22Rv1 (cell line): Measurements from ENCODE around the gene C3orf22.

Source experiments
- H3K27ac ChIP-seq: fragments of 450-650 bp; 2 replicates; pipeline ENCODE4 v1.5.1; 2017
- ZFX ChIP-seq: fragments of 450-650 bp; IDR thresholded peaks from 2 replicates; pipeline ENCODE4 v1.6.1; 2017; ENCODE audit warnings: antibody characterized with exemption, borderline replicate concordance
- TF ChIP-seq, protein P1 (sequence below): fragments of 450-650 bp; IDR thresholded peaks from 2 replicates; pipeline ENCODE4 v1.5.1; 2017; ENCODE audit warnings: mild to moderate bottlenecking

Gene C3orf22

DNA sequence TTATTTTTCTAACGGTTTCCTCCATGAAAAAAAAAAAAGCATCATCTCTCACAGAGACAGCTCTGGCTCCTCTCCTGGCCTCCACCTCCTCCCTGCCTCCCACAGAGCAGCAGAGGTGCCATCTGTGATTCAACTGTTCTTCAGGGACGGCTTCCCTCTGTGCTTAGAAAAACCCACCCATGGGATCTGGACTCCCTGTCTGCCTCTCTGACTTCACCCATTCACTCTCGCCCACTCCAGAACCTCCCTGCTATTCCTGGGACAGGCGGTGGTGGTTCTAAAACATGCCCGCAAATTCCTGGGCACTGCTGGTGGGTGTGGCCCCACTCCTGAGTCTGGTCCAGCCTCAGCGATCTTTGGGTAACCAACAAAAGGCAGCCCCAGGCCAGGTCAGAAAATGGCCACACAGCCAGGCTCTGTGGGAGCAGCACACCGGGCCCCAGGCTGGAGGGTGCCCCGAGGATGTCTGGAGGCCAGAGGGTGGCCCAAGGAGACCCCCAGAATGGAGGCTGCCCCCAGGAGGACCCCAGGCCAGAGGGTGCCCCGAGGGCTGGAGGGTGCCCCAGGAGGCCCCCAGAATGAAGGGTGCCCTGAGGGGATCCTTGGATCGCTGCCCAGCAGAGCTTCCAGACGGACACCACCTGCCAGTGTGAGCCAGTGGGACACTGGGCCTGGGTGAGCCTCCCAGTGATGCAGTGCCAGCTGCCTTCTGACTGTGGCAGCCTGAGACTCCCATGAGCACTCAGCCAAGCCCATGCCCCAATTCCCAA lies 37.4 kb downstream of the C3orf22 start:
- TF ChIP-seq ZFX, result no peak
- TF ChIP-seq, protein P1, sequence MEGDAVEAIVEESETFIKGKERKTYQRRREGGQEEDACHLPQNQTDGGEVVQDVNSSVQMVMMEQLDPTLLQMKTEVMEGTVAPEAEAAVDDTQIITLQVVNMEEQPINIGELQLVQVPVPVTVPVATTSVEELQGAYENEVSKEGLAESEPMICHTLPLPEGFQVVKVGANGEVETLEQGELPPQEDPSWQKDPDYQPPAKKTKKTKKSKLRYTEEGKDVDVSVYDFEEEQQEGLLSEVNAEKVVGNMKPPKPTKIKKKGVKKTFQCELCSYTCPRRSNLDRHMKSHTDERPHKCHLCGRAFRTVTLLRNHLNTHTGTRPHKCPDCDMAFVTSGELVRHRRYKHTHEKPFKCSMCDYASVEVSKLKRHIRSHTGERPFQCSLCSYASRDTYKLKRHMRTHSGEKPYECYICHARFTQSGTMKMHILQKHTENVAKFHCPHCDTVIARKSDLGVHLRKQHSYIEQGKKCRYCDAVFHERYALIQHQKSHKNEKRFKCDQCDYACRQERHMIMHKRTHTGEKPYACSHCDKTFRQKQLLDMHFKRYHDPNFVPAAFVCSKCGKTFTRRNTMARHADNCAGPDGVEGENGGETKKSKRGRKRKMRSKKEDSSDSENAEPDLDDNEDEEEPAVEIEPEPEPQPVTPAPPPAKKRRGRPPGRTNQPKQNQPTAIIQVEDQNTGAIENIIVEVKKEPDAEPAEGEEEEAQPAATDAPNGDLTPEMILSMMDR, result no peak

DNA sequence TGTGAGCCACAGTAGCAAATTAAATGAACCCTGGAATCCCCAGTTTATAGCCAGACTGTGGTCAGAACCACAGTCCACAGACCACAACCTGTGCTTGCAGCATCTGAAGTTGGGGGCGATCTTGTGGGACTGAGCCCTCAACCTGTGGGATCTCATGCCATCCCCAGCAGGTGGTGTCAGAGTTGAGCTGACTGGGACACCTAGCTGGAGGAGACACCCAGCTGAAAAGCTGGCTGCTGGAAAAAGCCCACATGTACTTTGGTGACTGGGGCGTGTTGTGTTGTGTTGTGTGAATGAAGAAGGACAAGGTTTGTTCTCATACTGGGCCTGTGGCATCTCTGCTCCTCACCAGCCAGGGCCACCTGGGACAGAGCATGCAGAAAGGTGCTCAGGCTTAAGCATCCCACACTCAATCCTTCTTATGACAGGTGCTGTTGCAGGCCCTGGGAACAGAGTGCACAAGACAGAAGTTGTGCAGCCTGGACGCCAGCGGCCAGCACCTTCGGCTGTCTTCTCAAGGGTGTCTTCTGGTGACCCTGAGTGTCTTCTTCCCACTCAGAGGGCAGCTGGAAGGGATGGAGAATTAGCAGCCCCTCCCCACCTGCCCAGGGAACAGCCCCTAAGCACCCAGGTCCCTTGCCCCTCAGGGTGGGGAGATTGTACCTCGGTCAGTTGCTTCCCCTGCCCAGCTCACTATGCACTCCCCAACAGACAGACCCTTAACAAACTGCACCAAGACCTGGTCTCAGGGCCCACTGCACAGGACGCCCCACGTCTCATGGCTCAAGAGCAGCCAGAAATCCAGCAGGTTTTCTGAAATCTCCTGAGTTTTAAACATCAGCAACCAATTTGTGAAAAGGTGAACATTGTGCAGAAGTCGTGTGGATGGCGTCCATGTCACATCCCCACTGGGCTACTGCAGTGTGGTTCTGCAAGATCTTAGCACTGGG lies 39.0 kb downstream of the C3orf22 start:
- TF ChIP-seq, protein P1, result no peak
- no peak for TF ChIP-seq ZFX
- H3K27ac ChIP-seq, result no peak overlapping the region

More for the DNA sequence above, 37.4 kb downstream of the C3orf22 start:
- no peak overlapping the region for H3K27ac ChIP-seq

DNA sequence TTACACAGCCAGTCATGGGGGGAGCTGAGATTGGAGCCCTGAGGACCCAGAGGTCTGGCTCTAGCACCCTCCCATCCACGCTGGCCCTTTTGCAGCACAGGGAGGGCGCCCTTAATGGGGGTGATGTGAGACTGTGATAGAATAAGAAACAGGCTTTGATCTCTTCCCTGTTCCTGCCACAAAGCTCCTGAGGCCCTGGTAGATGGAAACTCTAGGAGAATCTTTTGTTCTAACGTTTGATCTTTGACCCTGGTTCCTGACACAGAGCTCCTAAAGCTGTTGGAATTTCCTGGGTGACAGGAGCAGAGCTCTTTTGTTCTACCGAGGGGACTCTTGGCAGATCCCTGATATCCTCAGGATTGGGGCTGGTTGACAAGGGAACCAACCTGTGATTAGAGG lies 40.0 kb downstream of the C3orf22 start:
- no peak for TF ChIP-seq ZFX
- TF ChIP-seq, protein P1, result no peak
- H3K27ac ChIP-seq, result no peak overlapping the region

DNA sequence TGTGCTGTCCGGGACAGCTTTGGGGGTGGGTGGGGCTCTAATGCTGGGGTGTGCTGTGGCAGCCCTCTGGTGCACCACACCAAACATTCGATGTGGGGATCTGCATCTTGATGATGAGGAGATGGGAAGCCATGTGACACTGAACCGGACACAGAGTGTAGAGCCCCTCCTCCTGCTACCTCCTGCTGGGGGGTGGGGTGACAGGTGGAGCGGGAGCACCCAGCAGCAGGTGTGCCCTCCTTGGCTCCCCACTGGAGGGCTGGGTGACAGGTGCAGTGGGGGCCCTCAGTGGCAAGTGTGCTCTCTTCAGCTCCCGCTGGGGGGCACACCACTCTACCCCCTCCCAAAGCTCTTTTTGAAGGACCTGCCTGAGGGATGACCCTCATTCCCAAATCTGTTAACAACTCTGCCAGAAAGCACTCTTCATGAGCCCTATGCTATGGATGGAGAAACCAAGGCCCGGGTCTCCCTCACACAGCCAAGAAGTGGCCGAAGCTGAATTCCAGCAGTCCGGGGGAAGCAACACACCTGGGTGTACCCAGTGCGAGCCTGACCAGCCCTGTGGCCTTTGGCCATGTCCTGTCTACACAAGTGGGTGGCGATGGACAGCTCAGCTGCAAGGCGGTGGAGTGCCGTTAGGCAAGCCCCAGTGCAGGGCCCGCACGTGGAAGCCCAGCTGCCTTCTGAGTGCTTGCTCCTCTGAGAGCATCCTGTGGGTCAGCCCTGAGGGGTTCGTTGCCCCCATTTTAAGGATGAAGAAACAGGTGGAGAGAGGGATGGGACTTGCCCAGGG lies 40.5 kb downstream of the C3orf22 start:
- TF ChIP-seq, protein P1, result no peak
- no peak for TF ChIP-seq ZFX

DNA sequence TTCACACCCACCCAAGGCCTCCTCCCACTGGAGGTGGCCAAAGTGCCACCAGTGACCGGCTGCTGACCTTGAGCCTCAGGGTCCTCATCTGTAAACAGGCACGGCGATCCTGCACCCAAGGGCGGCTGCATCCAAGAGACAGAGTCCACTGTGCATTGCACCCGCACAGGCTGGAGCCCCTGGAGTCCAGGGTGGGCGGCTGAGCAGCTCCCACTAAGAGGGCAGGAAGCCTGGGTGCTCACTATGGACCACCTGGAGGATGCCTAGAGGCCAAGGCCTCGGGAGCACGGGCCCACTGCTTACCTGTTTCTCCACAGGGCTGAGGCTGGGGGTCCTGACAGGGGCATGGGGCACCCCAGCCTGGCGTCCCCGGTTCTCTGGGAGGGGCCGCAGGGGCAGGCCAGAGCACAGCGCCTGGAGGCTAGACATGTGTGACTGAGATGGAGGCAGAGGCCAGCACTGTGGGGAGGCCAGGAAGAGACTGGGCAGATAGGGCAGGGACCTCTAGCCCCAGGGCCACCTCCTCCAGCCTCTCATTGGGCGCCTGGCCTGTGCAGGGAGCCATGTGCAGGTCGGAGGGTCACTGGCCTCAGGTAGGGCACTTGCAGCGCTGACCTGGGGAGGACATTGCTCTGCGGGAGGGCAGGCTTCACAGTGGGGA lies 41.3 kb downstream of the C3orf22 start, which contains the start of gene UROC1:
TSS of gene UROC1 (minus strand) at position 483 of the 661 bp plus-strand sequence. CDS start at position 429, 54 bp downstream.
- no peak within 1 kb of the TSS for H3K27ac ChIP-seq
- TF ChIP-seq ZFX, result no peak
- TF ChIP-seq, protein P1, result no peak

More for the DNA sequence above, 40.5 kb downstream of the C3orf22 start:
- H3K27ac ChIP-seq, result no peak overlapping the region

DNA sequence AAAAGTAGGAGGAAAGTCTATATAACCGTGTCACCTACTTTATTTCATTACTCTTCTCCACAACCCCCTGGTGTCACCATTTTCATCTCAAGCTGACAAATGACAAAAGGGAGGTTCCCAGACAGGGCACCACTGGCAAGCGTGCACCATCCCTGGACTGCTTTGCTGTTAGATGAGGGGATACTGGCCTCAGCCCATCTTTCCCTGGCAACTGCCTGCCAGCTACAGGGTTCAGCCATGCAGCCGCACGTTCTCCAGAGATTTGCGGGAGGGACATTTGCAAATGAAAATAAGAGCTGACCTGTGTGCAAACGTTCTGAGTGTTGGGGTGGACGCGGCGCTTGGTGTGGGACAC lies 41.8 kb downstream of the C3orf22 start:
- TF ChIP-seq, protein P1, result no peak
- no peak for TF ChIP-seq ZFX
- H3K27ac ChIP-seq, result no peak overlapping the region
